GM12892 (cell line): ENCODE data around the gene BNC1. TPM values are rescaled to one million over a fixed set of nuclear protein-coding genes. Genes with fewer than 3 reads are reported as not detected.

ENCODE experiments used
- DNase-seq: peaks from one replicate; pipeline ENCODE4 v3.0.0; 2011; ENCODE audit not compliant: insufficient read length
- FAIRE-seq: peaks from 2 replicates; lab custom pipeline; 2011; peaks lifted over from hg19 to GRCh38; lab: Jason Lieb, UNC
- POLR2A ChIP-seq: IDR thresholded peaks from 2 replicates; pipeline ENCODE4 v1.6.1; 2011; ENCODE audit warnings: low read depth, low read length, control low read depth
- POLR2AphosphoS5 ChIP-seq: IDR thresholded peaks from 2 replicates; pipeline ENCODE4 v1.6.1; 2011; ENCODE audit warnings: low read depth, low read length, control low read depth
- TAF1 ChIP-seq: IDR thresholded peaks from 2 replicates; pipeline ENCODE4 v1.6.1; 2011; ENCODE audit warnings: low read depth, mild to moderate bottlenecking, control low read depth, low read length, borderline replicate concordance
- polyA plus RNA-seq: library from polyadenylated mRNA; unstranded; fragments of >200 nt; gene quantifications from one replicate; pipeline ENCODE4 v1.2.1, GENCODE V29; 2012; ENCODE audit warnings: missing spikeins, inconsistent platforms; ENCODE audit not compliant: missing spikeins

BNC1 gene, protein sequence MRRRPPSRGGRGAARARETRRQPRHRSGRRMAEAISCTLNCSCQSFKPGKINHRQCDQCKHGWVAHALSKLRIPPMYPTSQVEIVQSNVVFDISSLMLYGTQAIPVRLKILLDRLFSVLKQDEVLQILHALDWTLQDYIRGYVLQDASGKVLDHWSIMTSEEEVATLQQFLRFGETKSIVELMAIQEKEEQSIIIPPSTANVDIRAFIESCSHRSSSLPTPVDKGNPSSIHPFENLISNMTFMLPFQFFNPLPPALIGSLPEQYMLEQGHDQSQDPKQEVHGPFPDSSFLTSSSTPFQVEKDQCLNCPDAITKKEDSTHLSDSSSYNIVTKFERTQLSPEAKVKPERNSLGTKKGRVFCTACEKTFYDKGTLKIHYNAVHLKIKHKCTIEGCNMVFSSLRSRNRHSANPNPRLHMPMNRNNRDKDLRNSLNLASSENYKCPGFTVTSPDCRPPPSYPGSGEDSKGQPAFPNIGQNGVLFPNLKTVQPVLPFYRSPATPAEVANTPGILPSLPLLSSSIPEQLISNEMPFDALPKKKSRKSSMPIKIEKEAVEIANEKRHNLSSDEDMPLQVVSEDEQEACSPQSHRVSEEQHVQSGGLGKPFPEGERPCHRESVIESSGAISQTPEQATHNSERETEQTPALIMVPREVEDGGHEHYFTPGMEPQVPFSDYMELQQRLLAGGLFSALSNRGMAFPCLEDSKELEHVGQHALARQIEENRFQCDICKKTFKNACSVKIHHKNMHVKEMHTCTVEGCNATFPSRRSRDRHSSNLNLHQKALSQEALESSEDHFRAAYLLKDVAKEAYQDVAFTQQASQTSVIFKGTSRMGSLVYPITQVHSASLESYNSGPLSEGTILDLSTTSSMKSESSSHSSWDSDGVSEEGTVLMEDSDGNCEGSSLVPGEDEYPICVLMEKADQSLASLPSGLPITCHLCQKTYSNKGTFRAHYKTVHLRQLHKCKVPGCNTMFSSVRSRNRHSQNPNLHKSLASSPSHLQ
- polyA plus RNA-seq = not detected

GRCh38 chr15:83284559-83285283 lies at the start of gene BNC1:
Gene BNC1, minus strand, starts transcription at chr15:83284664. Its CDS starts 36 bp downstream, at chr15:83284628.
- no peak for FAIRE-seq
- TF ChIP-seq TAF1 (no peak), POLR2A (no peak), POLR2AphosphoS5 (no peak)
- DNase-seq = no peak

DNA sequence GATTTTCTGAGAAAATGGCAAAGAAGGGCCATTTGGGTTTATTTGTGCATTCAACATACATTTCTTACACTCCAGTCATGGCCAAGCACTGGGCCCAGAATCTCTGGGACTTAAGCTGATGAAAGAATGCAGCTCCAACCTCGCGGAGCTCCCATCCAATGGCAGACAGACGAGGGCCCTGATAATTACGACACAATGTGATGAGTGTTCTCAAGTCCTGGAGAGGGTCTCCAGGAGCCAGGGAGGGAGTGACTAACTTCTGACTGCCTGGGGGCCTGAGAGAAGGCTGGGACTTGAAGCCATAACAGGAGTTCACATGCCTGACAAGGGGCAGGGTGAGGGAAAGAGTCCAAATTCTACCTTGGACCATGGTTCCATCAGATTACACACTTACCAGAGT lies 42.6 kb upstream of the BNC1 start:
- TF ChIP-seq POLR2A (no peak), POLR2AphosphoS5 (no peak), TAF1 (no peak)
- DNase-seq = no peak
- FAIRE-seq = no peak

GRCh38 chr15:83324799-83325198 lies 40.3 kb upstream of the BNC1 start:
- DNase-seq (no peak), FAIRE-seq (no peak)
- TF ChIP-seq POLR2A (no peak), POLR2AphosphoS5 (no peak), TAF1 (no peak)

GRCh38 chr15:83323296-83323711 lies 38.8 kb upstream of the BNC1 start:
- no peak for TF ChIP-seq POLR2A
- TF ChIP-seq TAF1 = no peak
- TF ChIP-seq POLR2AphosphoS5 = no peak
- DNase-seq (no peak), FAIRE-seq (no peak)

- DNase-seq (no peak), FAIRE-seq (no peak)
- TF ChIP-seq POLR2A (no peak), POLR2AphosphoS5 (no peak), TAF1 (no peak)
These were observed 38.2 kb upstream of the BNC1 start for GRCh38 chr15:83322691-83323090.

- DNase-seq = no peak
- TF ChIP-seq POLR2A = no peak
- TF ChIP-seq POLR2AphosphoS5 = no peak
- no peak for TF ChIP-seq TAF1
- FAIRE-seq = no peak
These were observed 37.6 kb upstream of the BNC1 start for GRCh38 chr15:83322061-83322460.

DNA sequence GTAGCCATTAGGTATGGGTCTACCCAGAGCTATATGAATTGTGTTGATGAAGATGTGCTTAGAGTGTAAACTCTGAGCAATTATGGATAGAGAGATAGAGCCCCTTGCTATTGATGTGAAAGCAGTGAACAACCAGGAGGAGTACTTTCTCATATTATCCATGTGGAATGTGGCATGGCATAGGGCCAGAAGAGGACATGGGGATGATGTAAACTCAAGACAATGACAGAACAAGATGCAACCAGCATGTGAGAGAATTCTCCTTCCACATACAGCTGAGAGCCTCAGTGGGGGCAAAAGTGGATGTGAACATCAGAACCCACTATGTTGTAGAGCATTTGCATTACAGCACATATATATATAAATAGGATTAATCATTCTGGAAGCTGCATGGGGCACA lies 36.4 kb upstream of the BNC1 start:
- DNase-seq (no peak), FAIRE-seq (no peak)
- no peak for TF ChIP-seq POLR2AphosphoS5
- TF ChIP-seq TAF1 = no peak
- no peak for TF ChIP-seq POLR2A

DNA sequence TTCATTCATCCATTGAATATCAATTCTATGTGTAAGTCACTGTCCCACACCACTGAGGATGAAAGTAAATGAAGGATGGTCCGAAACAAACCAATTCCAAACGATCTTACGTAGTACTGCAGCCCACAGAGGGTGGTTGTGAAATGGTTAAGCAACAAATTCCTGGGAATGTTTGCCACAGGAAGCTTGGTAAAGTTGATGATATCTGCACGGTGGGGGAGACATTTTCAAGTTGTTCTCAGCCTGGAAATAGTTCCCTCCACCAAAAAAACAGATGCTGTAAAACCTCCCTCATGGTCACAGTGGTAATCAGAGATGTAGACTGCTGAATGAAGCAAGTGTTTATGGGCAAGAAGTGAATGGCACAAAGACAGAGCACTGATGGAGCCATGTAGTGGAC lies 35.9 kb upstream of the BNC1 start:
- TF ChIP-seq TAF1 = no peak
- no peak for TF ChIP-seq POLR2AphosphoS5
- no peak for TF ChIP-seq POLR2A
- no peak for DNase-seq
- no peak for FAIRE-seq

DNA sequence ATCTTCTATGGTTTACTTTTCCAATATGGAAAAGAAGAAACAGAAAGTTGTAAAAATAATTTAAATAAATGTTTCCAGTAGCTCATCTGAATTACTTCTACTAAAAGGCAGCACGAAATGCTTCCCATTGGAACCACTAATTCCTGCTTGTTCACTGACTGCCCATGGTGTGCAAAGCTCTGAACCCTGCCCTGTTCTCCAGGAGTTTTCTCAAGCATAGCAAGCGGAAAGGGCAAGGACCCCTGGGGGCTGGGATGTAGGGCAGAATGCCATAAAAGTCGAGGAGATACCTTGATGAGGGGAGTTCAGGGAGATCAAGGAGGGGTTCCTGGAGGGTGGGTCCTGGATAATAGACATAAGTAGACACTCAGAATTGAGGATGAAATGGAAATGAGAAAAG lies 35.3 kb upstream of the BNC1 start:
- TF ChIP-seq POLR2A (no peak), TAF1 (no peak), POLR2AphosphoS5 (no peak)
- FAIRE-seq (no peak), DNase-seq (no peak)

GRCh38 chr15:83318861-83319415 lies 34.5 kb upstream of the BNC1 start:
- TF ChIP-seq POLR2A (no peak), TAF1 (no peak), POLR2AphosphoS5 (no peak)
- DNase-seq = no peak
- no peak for FAIRE-seq

GRCh38 chr15:83318036-83318435 lies 33.6 kb upstream of the BNC1 start:
- FAIRE-seq (no peak), DNase-seq (no peak)
- no peak for TF ChIP-seq POLR2A
- TF ChIP-seq POLR2AphosphoS5 = no peak
- TF ChIP-seq TAF1 = no peak

DNA sequence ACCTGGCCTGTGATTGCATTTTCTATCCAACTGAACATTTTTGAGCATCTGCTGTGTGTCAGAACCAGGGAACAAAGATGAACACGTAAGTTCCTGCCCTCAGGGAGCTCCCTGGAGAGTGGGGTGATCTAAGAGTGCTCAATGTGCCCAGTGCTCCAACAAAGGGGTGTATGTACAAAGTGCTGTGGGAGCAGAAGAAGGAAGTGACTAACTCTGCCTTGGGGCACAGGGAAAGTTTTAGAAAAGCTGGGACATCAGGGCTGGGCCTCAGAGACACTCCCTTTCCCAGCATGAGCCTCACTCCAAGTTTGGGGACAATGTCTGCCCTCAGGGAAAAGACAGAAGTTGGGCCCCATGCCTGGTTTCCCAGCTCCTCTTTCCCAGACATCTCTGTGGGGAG lies 27.6 kb upstream of the BNC1 start:
- no peak for DNase-seq
- no peak for FAIRE-seq
- TF ChIP-seq POLR2A = no peak
- no peak for TF ChIP-seq POLR2AphosphoS5
- TF ChIP-seq TAF1 = no peak
